Activated naive CD4-positive, alpha-beta T cell treated with anti-CD3 and anti-CD28 coated beads for 36 hours (primary cell): ENCODE measurements around the gene HOXD8. TPM values are rescaled to one million over a fixed set of nuclear protein-coding genes. Genes with fewer than 3 reads are reported as not detected.
A peak's percentile ranks its signal among the peaks of the same experiment; 100 is the strongest.

Source experiments
- CTCF ChIA-PET: fragments of 350-600 bp; sonication (Branson Sonifier 250); formaldehyde crosslinking; loops from one replicate; lab custom pipeline; 2021; ENCODE audit warnings: antibody characterized with exemption; lab: Charles Lee
- DNase-seq: peaks from one replicate; pipeline ENCODE4 v3.0.0-alpha.2; 2020
- H3K27ac Mint-ChIP-seq: one replicate; pipeline ENCODE4 v1.8.0; 2021; ENCODE audit warnings: mild to moderate bottlenecking, mixed read lengths
- H3K27me3 Mint-ChIP-seq: one replicate; pipeline ENCODE4 v1.8.0; 2021; ENCODE audit warnings: low read depth, mixed read lengths
- H3K36me3 Mint-ChIP-seq: one replicate; pipeline ENCODE4 v1.8.0; 2021; ENCODE audit warnings: low read depth, mixed read lengths
- H3K4me1 Mint-ChIP-seq: one replicate; pipeline ENCODE4 v1.8.0; 2021; ENCODE audit warnings: low read depth, mixed read lengths
- H3K4me3 Mint-ChIP-seq: one replicate; pipeline ENCODE4 v1.8.0; 2021; ENCODE audit warnings: mild to moderate bottlenecking, moderate library complexity, mixed read lengths
- H3K9me3 Mint-ChIP-seq: one replicate; pipeline ENCODE4 v1.8.0; 2021; ENCODE audit warnings: mixed read lengths
- intact Hi-C: fragments of 100-400 bp; cut with micrococcal nuclease; formaldehyde crosslinking; loops from one replicate; pipeline ENCODE4 v1.15.1; 2023
- total RNA-seq, 2 experiments: library from RNA; stranded (reverse); gene quantifications; one replicate each; pipeline ENCODE4 v1.2.3, GENCODE V29; 2021

The HOXD8 gene
- total RNA-seq, 2 experiments from 2014 or later, result not detected

DNA sequence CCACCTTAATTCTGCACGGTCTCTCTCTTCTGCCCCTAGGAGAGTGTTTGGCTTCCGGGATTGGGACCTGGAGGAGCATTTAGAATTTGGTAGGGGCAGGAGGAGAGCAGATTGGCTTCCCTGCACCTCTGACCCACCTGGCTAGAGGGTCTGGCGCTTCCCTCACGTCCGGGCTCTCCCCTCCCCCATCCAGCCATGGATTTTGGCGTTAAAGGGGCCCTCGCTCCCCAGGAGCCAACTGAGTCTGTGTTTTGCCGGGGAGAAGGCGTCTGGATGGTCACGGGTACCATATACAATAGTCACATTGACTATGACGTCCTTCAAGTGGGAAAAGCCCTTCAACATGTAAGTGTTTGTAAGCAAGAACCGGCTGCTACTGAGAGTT, 34.2 kb downstream of the HOXD8 start:
- Mint-ChIP-seq H3K9me3 (no peaks in the 10 kb centered on the region), H3K27me3 (peaks cover 77% of the 10 kb centered on the region), H3K27ac (no peak overlapping the region), H3K4me3 (no peak overlapping the region), H3K36me3 (peaks cover 1% of the 10 kb centered on the region), H3K4me1 (peaks cover 17% of the 10 kb centered on the region)
- CTCF ChIA-PET, result interaction anchor here (0.7 kb wide), 1 partner anchor 1141 kb away, joined by 3 read pairs; no protein-coding TSS in a partner anchor
- DNase-seq, result no peak
- intact Hi-C loops, result loop anchor here (2.0 to 5.0 kb wide), 3 partner anchors 41 to 87 kb away; partner anchors contain the start of genes EVX2 and HOXD9

DNA sequence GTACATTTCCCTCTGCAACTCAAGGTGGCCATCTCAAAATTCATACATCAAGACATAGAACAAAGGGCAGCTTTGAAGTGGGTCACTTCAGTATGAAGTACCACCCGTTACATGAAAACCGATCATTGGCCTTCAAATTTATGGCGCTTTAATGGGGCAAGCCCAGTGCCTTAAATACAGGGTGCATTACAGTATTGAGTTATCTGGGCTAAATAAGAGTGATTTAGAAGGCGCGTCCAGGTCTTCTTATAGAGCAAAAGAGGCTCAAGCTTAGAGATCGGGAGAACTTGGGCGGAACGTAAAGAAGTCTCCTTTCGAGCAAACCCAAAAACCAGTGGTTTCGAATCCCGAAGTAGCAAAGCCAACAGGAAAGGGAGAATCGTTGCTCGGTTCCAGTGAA, 34.7 kb downstream of the HOXD8 start:
- intact Hi-C loops, result loop anchor here (2.0 to 5.0 kb wide), 2 partner anchors 42 to 81 kb away; partner anchors contain the start of genes EVX2 and HOXD9
- no peak overlapping the region for H3K4me3 Mint-ChIP-seq
- no peak overlapping the region for H3K27ac Mint-ChIP-seq
- H3K36me3 Mint-ChIP-seq, result peaks cover 1% of the 10 kb centered on the region
- peaks cover 76% of the 10 kb centered on the region for H3K27me3 Mint-ChIP-seq
- CTCF ChIA-PET, result interaction anchor here (0.7 to 1.2 kb wide), 3 partner anchors 54 to 1141 kb away, joined by 3 read pairs; no protein-coding TSS in a partner anchor
- peaks cover 17% of the 10 kb centered on the region for H3K4me1 Mint-ChIP-seq
- no peaks in the 10 kb centered on the region for H3K9me3 Mint-ChIP-seq
- DNase-seq, result no peak

DNA sequence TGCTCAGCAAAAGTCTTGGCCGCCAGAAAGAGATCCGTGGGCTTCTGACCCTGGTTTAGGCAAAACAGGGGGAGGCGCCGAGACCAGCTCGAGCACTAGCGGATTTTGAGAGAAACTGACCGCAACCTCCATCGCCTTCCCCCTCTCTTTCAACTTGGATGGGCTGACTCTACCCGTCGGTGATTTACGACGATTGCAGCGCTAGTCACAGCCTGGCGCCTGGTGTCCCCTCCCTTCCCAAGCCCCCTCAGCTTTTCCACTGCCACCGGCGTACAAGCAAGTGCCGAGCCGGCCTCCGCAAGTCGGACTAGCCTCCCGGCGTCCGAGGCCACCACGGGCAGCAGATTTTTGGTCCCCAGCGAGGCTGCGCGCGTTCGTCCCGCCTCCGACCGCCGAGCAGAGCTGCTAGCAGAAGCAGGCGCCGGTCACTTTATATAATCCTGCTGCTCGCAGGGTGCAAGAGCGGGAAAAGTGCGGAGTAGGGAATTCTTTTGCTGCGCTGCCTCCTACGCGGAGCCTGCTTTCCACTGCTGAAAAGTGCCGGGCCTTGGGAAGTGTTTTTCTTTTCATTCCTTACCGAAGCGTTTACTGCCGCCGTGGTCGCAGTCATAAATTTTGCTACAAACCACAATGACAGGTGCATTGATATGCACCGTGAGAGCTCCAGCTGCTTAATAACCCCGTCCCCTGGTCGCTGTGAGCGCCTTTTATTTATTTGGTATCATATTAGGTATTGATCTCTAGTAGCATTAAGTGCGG, 35.3 kb downstream of the HOXD8 start:
- H3K9me3 Mint-ChIP-seq, result no peaks in the 10 kb centered on the region
- intact Hi-C loops, result loop anchor here (2.0 to 5.0 kb wide), 2 partner anchors 42 to 82 kb away; partner anchors contain the start of genes EVX2 and HOXD9
- peaks cover 14% of the 10 kb centered on the region for H3K4me1 Mint-ChIP-seq
- CTCF ChIA-PET, result interaction anchor here (0.7 to 1.2 kb wide), 3 partner anchors 55 to 1140 kb away, joined by 3 read pairs; no protein-coding TSS in a partner anchor
- no peak overlapping the region for H3K4me3 Mint-ChIP-seq
- H3K36me3 Mint-ChIP-seq, result peaks cover 1% of the 10 kb centered on the region
- H3K27me3 Mint-ChIP-seq, result peaks cover 77% of the 10 kb centered on the region
- no peak for DNase-seq
- H3K27ac Mint-ChIP-seq, result no peak overlapping the region

DNA sequence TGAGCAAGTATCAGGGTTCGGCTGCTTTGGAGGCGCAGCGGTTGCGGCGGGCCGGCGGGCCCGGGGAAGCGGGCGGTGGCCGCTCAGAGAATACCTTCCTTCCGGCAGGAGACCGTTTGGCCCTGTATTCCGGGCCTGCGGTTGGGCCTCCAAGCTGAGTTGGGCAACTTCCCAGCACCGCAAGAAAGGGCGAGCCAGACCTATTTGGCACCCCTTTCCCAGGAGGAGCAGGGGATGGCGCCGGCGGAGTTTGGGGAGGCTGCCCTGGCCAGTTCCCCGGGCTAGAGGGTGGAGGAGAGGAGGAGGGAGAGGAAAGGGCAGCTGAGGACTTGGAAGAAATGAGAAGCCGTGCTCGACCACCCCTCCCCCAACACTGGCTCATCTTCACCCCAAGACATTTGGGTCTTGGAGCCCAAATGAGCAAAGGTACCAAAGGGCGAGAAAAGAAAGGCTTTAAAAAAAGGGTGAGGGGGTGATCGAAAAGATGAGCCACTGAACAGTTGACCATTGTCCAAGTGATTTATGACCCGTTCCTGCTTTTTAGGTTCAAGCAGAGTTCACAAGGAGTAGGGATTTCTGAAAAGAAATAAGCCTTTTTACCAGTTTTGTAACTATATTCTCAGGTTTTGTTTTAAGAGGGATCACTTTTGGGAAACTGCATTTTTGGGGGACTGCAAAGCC, 36.0 kb downstream of the HOXD8 start:
- peaks cover 10% of the 10 kb centered on the region for H3K4me1 Mint-ChIP-seq
- no peaks in the 10 kb centered on the region for H3K9me3 Mint-ChIP-seq
- no peak overlapping the region for H3K4me3 Mint-ChIP-seq
- CTCF ChIA-PET, result interaction anchor here (1.2 kb wide), 1 partner anchor 55 kb away, joined by 3 read pairs; no protein-coding TSS in a partner anchor
- peaks cover 1% of the 10 kb centered on the region for H3K36me3 Mint-ChIP-seq
- intact Hi-C loops, result loop anchor here (2.0 kb wide), 1 partner anchor 83 kb away; the partner anchor contains the start of gene EVX2
- no peak overlapping the region for H3K27ac Mint-ChIP-seq
- no peak for DNase-seq
- H3K27me3 Mint-ChIP-seq, result peaks cover 75% of the 10 kb centered on the region

DNA sequence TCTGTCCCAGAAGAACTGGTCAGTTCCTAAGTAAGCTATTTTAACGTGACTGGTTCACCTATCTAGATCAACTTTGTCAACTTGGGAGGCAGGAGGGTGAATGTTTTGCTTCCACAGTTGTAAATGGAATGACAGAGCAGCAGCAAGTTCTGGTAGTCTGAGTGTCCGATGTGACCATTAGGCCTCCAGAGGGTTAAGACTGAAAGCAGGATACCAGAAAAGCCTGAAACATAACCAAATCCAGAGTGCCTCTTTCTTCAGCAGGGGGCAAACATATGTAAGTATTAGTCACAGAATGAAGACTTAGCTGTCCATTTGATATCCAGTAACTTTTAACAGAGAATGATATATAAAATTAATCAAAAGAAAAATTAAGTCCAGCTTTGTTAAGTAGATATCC, 36.8 kb downstream of the HOXD8 start:
- Mint-ChIP-seq H3K4me1 (peaks cover 8% of the 10 kb centered on the region), H3K4me3 (no peak overlapping the region), H3K27me3 (peaks cover 73% of the 10 kb centered on the region), H3K9me3 (no peaks in the 10 kb centered on the region), H3K36me3 (peaks cover 1% of the 10 kb centered on the region), H3K27ac (no peak overlapping the region)
- DNase-seq, result no peak
- intact Hi-C loops, result no loop called here
- CTCF ChIA-PET, result no interaction called here

DNA sequence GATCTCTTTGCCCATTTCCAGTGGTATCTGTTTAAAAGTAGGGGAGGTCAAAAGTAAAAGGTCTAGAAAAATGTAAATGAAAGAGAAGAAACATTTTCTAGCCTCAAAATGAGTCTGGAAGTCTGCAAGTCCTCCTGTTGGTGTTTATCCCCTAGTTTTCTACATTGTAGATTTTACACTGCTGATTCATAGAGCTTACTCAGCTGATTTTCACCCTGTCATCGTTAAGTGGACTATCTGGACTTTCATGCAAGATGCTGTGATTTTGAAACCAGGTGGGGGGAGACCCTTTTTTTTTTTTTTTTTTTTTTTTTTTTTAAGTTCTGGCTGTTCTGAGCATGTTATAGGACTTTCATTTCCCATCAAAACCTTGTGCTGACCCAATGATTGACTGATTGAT, 37.9 kb downstream of the HOXD8 start:
- H3K36me3 Mint-ChIP-seq, result peaks cover 2% of the 10 kb centered on the region
- CTCF ChIA-PET, result no interaction called here
- H3K27me3 Mint-ChIP-seq, result peaks cover 72% of the 10 kb centered on the region
- intact Hi-C loops, result no loop called here
- no peak overlapping the region for H3K27ac Mint-ChIP-seq
- H3K4me1 Mint-ChIP-seq, result peaks cover 11% of the 10 kb centered on the region
- H3K4me3 Mint-ChIP-seq, result no peak overlapping the region
- no peak for DNase-seq
- no peaks in the 10 kb centered on the region for H3K9me3 Mint-ChIP-seq

DNA sequence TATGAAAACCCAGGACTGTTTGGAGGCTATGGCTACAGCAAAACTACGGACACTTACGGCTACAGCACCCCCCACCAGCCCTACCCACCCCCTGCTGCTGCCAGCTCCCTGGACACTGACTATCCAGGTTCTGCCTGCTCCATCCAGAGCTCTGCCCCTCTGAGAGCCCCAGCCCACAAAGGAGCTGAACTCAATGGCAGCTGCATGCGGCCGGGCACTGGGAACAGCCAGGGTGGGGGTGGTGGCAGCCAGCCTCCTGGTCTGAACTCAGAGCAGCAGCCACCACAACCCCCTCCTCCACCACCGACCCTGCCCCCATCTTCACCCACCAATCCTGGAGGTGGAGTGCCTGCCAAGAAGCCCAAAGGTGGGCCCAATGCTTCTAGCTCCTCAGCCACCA, 39.7 kb downstream of the HOXD8 start:
- Mint-ChIP-seq H3K36me3 (peaks cover 2% of the 10 kb centered on the region), H3K9me3 (no peaks in the 10 kb centered on the region), H3K27me3 (peaks cover 71% of the 10 kb centered on the region), H3K4me3 (no peak overlapping the region), H3K4me1 (peaks cover 19% of the 10 kb centered on the region), H3K27ac (no peak overlapping the region)
- no peak for DNase-seq
- CTCF ChIA-PET, result interaction anchor here (1.0 kb wide), 1 partner anchor 43 kb away, joined by 3 read pairs; no protein-coding TSS in a partner anchor
- intact Hi-C loops, result no loop called here

DNA sequence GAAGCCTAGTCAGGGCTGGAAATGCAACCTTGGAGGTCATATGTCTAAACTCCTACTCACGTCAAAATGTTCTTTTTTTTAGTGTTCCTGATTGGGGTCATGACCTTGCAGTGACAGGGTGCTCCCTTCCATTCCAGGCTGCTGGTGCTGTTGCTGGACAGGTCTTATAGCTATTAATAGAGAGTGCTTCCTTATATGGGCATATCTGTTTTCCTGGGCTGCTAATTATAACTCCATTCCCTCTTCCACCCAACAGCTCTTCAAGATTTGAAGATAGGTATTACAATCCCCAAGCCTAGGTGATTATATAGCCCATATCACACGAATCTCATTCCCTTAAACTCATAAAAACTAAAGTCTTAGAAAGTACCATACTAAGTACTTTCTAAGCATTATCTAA, 40.2 kb downstream of the HOXD8 start:
- intact Hi-C loops, result loop anchor here (5.0 kb wide), 2 partner anchors 37 to 1837 kb away; partner anchors contain the start of gene SP9
- Mint-ChIP-seq H3K36me3 (peaks cover 1% of the 10 kb centered on the region), H3K4me3 (no peak overlapping the region), H3K9me3 (no peaks in the 10 kb centered on the region), H3K4me1 (peaks cover 21% of the 10 kb centered on the region), H3K27ac (no peak overlapping the region), H3K27me3 (peaks cover 70% of the 10 kb centered on the region)
- no peak for DNase-seq
- CTCF ChIA-PET, result no interaction called here

DNA sequence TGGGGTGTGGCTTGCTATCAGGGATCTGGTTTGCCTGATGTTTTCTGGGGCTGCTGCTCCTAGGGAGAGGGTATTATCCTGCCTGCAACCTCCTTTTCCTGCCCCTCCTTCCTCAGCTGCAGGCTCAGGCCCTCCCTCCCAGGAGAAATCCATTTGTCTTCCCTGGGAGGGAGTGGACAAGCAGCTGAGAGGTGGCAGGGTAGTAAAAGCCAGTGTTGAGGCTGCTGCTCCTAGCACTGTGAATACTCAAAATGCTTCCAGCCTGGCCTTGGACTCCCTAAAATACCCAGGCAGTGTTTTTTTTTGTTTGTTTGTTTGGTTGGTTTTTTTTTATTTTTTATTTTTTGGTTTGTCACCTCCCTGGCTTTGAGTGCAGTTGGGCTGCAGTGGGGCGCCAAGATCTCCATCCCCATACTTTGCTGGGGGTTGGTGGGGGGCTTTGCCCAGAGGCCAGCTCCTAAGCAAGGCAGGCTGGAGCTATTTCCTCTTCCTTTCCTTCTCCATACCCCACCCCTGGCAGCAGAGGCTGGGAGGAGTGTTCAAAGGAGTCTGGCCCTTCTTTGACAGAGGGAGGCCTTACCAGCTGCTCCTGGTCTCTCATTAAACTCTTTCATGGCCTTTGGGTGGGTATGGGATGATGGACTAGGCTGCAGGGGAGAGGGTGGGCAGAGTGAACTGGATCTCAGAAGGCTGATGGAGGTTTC, 41.2 kb downstream of the HOXD8 start:
- no peaks in the 10 kb centered on the region for H3K9me3 Mint-ChIP-seq
- peaks cover 1% of the 10 kb centered on the region for H3K36me3 Mint-ChIP-seq
- peaks cover 26% of the 10 kb centered on the region for H3K4me1 Mint-ChIP-seq
- no peak for DNase-seq
- intact Hi-C loops, result loop anchor here (5.0 kb wide), 2 partner anchors 38 to 1838 kb away; partner anchors contain the start of gene SP9
- H3K4me3 Mint-ChIP-seq, result no peak overlapping the region
- CTCF ChIA-PET, result no interaction called here
- no peak overlapping the region for H3K27ac Mint-ChIP-seq
- H3K27me3 Mint-ChIP-seq, result peaks cover 72% of the 10 kb centered on the region

DNA sequence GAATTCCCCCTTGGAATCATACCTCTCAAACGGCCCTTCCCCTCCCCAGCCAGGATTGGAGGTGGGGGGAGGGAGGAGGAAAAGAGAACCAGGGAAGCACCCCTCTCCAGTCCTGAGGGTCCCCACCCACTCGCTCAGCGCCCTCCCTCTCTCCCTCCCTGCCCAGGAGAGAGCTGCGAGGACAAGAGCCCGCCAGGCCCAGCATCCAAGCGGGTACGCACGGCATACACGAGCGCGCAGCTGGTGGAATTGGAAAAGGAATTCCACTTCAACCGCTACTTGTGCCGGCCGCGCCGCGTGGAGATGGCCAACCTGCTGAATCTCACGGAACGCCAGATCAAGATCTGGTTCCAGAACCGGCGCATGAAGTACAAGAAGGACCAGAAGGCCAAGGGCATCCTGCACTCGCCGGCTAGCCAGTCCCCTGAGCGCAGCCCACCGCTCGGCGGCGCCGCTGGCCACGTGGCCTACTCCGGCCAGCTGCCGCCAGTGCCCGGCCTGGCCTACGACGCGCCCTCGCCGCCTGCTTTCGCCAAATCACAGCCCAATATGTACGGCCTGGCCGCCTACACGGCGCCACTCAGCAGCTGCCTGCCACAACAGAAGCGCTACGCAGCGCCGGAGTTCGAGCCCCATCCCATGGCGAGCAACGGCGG, 42.0 kb downstream of the HOXD8 start:
- DNase-seq, result no peak
- Mint-ChIP-seq H3K27me3 (peaks cover 73% of the 10 kb centered on the region), H3K27ac (no peak overlapping the region), H3K9me3 (no peaks in the 10 kb centered on the region), H3K4me3 (no peak overlapping the region), H3K36me3 (peaks cover 1% of the 10 kb centered on the region), H3K4me1 (peaks cover 24% of the 10 kb centered on the region)
- intact Hi-C loops, result loop anchor here (2.0 to 5.0 kb wide), 3 partner anchors 17 to 1839 kb away; partner anchors contain the start of genes HOXD1 and SP9
- CTCF ChIA-PET, result no interaction called here

DNA sequence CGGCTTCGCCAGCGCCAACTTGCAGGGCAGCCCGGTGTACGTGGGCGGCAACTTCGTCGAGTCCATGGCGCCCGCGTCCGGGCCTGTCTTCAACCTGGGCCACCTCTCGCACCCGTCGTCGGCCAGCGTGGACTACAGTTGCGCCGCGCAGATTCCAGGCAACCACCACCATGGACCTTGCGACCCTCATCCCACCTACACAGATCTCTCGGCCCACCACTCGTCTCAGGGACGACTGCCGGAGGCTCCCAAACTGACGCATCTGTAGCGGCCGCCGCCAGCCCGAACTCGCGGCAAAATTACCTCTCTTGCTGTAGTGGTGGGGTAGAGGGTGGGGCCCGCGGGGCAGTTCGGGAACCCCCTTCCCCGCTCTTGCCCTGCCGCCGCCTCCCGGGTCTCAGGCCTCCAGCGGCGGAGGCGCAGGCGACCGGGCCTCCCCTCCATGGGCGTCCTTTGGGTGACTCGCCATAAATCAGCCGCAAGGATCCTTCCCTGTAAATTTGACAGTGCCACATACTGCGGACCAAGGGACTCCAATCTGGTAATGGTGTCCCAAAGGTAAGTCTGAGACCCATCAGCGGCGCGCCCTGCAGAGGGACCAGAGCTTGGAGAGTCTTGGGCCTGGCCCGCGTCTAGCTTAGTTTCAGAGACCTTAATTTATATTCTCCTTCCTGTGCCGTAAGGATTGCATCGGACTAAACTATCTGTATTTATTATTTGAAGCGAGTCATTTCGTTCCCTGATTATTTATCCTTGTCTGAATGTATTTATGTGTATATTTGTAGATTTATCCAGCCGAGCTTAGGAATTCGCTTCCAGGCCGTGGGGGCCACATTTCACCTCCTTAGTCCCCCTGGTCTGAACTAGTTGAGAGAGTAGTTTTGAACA, 42.7 kb downstream of the HOXD8 start:
- intact Hi-C loops, result loop anchor here (2.0 to 5.0 kb wide), 3 partner anchors 17 to 1840 kb away; partner anchors contain the start of genes HOXD1 and SP9
- Mint-ChIP-seq H3K36me3 (peaks cover 1% of the 10 kb centered on the region), H3K4me1 (peaks cover 24% of the 10 kb centered on the region), H3K27me3 (peaks cover 72% of the 10 kb centered on the region), H3K4me3 (peak overlapping the region; percentile 24), H3K27ac (no peak overlapping the region), H3K9me3 (no peaks in the 10 kb centered on the region)
- no peak for DNase-seq
- CTCF ChIA-PET, result interaction anchor here (0.8 kb wide), 1 partner anchor 10 kb away, joined by 3 read pairs; no protein-coding TSS in a partner anchor
